ENCODE measurements around the gene DROSHA. TPM values are rescaled to one million over a fixed set of nuclear protein-coding genes. Genes with fewer than 3 reads are reported as not detected.

The DROSHA gene
- total RNA-seq, 3 donors from 2014 or later: 31.5 to 52.5 (median 50.8) TPM

- intact Hi-C loops (cut with DNase I; ENCODE audit: low total_unique reads): no loop called here
- H3K36me3 ChIP-seq: no peaks in the 10 kb centered on the region
- no peak for DNase-seq (ENCODE audit: low spot score in 2 of 2)
- peaks cover 5 to 9% of the 10 kb centered on the region in 2 donors for H3K9me3 ChIP-seq
- no peaks in the 10 kb centered on the region for H3K27me3 ChIP-seq
- H3K4me1 ChIP-seq: no peaks in the 10 kb centered on the region
- TF ChIP-seq POLR2AphosphoS5 (IDR thresholded peaks at IDR 0.05) (no peak), CTCF (IDR thresholded peaks at IDR 0.05) (no peak), POLR2A (IDR thresholded peaks at IDR 0.05) (no peak)
- H3K4me3 ChIP-seq: no peak overlapping the region
- H3K27ac ChIP-seq: no peak overlapping the region
Measured at GRCh38 chr5:31453522-31453921, 78.4 kb downstream of the DROSHA start.

- H3K4me1 ChIP-seq: no peaks in the 10 kb centered on the region
- DNase-seq (ENCODE audit: low spot score in 2 of 2): no peak
- intact Hi-C loops (cut with DNase I; ENCODE audit: low total_unique reads): no loop called here
- peaks cover 5 to 9% of the 10 kb centered on the region in 2 donors for H3K9me3 ChIP-seq
- H3K4me3 ChIP-seq: no peak overlapping the region
- H3K27me3 ChIP-seq: no peaks in the 10 kb centered on the region
- no peaks in the 10 kb centered on the region for H3K36me3 ChIP-seq
- H3K27ac ChIP-seq: no peak overlapping the region
- TF ChIP-seq POLR2AphosphoS5 (IDR thresholded peaks at IDR 0.05): no peak
- no peak for TF ChIP-seq POLR2A (IDR thresholded peaks at IDR 0.05)
- no peak for TF ChIP-seq CTCF (IDR thresholded peaks at IDR 0.05)
Measured at GRCh38 chr5:31452314-31452713, 79.6 kb downstream of the DROSHA start.

- no peak for DNase-seq (ENCODE audit: low spot score in 2 of 2)
- TF ChIP-seq CTCF (IDR thresholded peaks at IDR 0.05) (no peak), POLR2AphosphoS5 (IDR thresholded peaks at IDR 0.05) (no peak), POLR2A (IDR thresholded peaks at IDR 0.05) (no peak)
- intact Hi-C loops (cut with DNase I; ENCODE audit: low total_unique reads): loop anchor here (2.0 kb wide), 1 partner anchor 43 kb away; no protein-coding TSS in a partner anchor
- Histone ChIP-seq H3K9me3 (no peaks in the 10 kb centered on the region), H3K27me3 (no peaks in the 10 kb centered on the region), H3K36me3 (no peaks in the 10 kb centered on the region), H3K4me1 (no peaks in the 10 kb centered on the region), H3K27ac (no peak overlapping the region), H3K4me3 (no peak overlapping the region)
Measured at GRCh38 chr5:31449962-31450361, 81.9 kb downstream of the DROSHA start.

GRCh38 chr5:31449174-31449573 is 82.7 kb downstream of the DROSHA start:
- Histone ChIP-seq H3K27ac (no peak overlapping the region), H3K4me1 (no peaks in the 10 kb centered on the region), H3K27me3 (no peaks in the 10 kb centered on the region), H3K9me3 (no peaks in the 10 kb centered on the region), H3K4me3 (no peak overlapping the region), H3K36me3 (no peaks in the 10 kb centered on the region)
- no peak for DNase-seq (ENCODE audit: low spot score in 2 of 2)
- no peak for TF ChIP-seq POLR2A (IDR thresholded peaks at IDR 0.05)
- TF ChIP-seq CTCF (IDR thresholded peaks at IDR 0.05): no peak
- TF ChIP-seq POLR2AphosphoS5 (IDR thresholded peaks at IDR 0.05): no peak
- intact Hi-C loops (cut with DNase I; ENCODE audit: low total_unique reads): loop anchor here (2.0 kb wide), 1 partner anchor 42 kb away; no protein-coding TSS in a partner anchor

- DNase-seq (ENCODE audit: low spot score in 2 of 2): no peak
- no peaks in the 10 kb centered on the region for H3K9me3 ChIP-seq
- no peaks in the 10 kb centered on the region for H3K4me1 ChIP-seq
- no peak overlapping the region for H3K27ac ChIP-seq
- H3K4me3 ChIP-seq: no peak overlapping the region
- H3K36me3 ChIP-seq: no peaks in the 10 kb centered on the region
- H3K27me3 ChIP-seq: no peaks in the 10 kb centered on the region
- TF ChIP-seq CTCF (IDR thresholded peaks at IDR 0.05): no peak
- no peak for TF ChIP-seq POLR2AphosphoS5 (IDR thresholded peaks at IDR 0.05)
- no peak for TF ChIP-seq POLR2A (IDR thresholded peaks at IDR 0.05)
- intact Hi-C loops (cut with DNase I; ENCODE audit: low total_unique reads): no loop called here
Measured at GRCh38 chr5:31445041-31445600, 86.8 kb downstream of the DROSHA start.

Data from breast epithelium (tissue), 4 donors.